Mesodermal cell (in vitro differentiated cells): ENCODE data around the gene SAPCD1. TPM values are rescaled to one million over a fixed set of nuclear protein-coding genes. Genes with fewer than 3 reads are reported as not detected.

ENCODE experiments used
- H3K27ac ChIP-seq: 2 replicates; pipeline ENCODE4 v1.7.0; 2013; ENCODE audit warnings: mild to moderate bottlenecking, low read depth, low read length, moderate library complexity; ENCODE audit not compliant: severe bottlenecking
- H3K36me3 ChIP-seq: 2 replicates; pipeline ENCODE4 v1.7.1; 2013; ENCODE audit warnings: mild to moderate bottlenecking, low read length, moderate library complexity; ENCODE audit not compliant: control insufficient read depth, insufficient read depth
- H3K4me1 ChIP-seq: one replicate; pipeline ENCODE4 v1.7.1; 2013; ENCODE audit warnings: mild to moderate bottlenecking, low read length; ENCODE audit not compliant: insufficient read depth, control insufficient read depth, poor library complexity, severe bottlenecking
- H3K4me3 ChIP-seq: 2 replicates; pipeline ENCODE4 v1.7.0; 2013; ENCODE audit warnings: low read length, control low read depth, mild to moderate bottlenecking; ENCODE audit not compliant: insufficient read depth, poor library complexity, severe bottlenecking; ENCODE audit errors: extremely low read depth
- H3K9me3 ChIP-seq: 2 replicates; pipeline ENCODE4 v1.7.1; 2013; ENCODE audit warnings: mild to moderate bottlenecking, low read length, moderate library complexity; ENCODE audit not compliant: control insufficient read depth
- WGBS, 2 experiments: methylation state at CpG; one replicate each; pipeline ENCODE4 v1.1.5; 2013; ENCODE audit warnings: missing lambda C conversion rate in 2 of 2; ENCODE audit not compliant: insufficient coverage in 2 of 2; 5-methylcytosine and 5-hydroxymethylcytosine counted together
- polyA plus RNA-seq, 2 experiments: library from polyadenylated mRNA; stranded (reverse); fragments of 50-300 nt; gene quantifications; one replicate each; pipeline ENCODE4 v1.2.3, GENCODE V29; 2013

SAPCD1 gene
- polyA plus RNA-seq (2013, experiment 1 of 2): 4.5 TPM
- polyA plus RNA-seq (2013, experiment 2 of 2): 3.9 TPM

DNA sequence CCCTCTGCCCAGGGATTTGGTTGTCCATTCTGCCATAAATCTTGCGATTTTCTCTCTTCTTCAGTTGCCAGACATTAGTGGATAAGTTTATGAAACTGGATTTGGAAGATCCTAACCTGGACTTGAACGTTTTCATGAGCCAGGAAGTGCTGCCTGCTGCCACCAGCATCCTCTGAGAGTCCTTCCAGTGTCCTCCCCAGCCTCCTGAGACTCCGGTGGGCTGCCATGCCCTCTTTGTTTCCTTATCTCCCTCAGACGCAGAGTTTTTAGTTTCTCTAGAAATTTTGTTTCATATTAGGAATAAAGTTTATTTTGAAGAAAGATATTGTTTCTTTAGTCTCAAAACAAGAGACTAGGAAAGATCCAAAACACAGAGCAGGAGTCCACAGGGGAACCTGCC lies at the start of gene SAPCD1:
TSS of gene SAPCD1 (plus strand) at position 301 of the 400 bp plus-strand sequence. CDS start 399 bp downstream, outside the sequence.
- no peaks in the 10 kb centered on the region for H3K9me3 ChIP-seq
- WGBS, 2 experiments: 78 to 83% methylated on average over 1 to 2 of the region's 4 CpGs
- peak within 1 kb of the TSS; percentile 87 for H3K27ac ChIP-seq
- peaks cover 18% of the 10 kb centered on the region for H3K4me1 ChIP-seq
- H3K4me3 ChIP-seq: no peak within 1 kb of the TSS
- H3K36me3 ChIP-seq: peaks cover 30% of the 10 kb centered on the region

DNA sequence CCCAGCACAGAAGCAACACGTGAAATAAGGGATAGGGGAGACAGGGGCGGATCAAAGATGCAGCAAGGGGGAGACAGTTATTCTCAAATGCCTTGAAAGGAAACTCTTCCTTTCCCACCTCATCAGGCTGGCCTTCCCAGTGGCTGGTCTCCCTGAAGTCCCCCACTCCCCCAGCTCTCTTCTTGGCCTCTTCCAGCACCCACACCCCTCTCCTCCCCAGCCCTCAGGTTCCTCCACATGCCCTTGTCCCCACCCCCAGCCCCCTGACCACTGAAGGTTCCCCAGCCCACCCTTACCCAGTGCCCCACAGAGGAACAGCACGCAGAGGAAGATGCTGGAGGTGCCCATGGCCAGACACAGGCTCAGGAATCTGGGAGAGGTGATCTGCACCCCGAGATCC lies 49.0 kb upstream of the SAPCD1 start:
- no peak overlapping the region for H3K4me3 ChIP-seq
- H3K9me3 ChIP-seq: no peaks in the 10 kb centered on the region
- peaks cover 21% of the 10 kb centered on the region for H3K4me1 ChIP-seq
- H3K36me3 ChIP-seq: no peaks in the 10 kb centered on the region
- H3K27ac ChIP-seq: peak overlapping the region; percentile 72
- WGBS, 2 experiments: 68 to 79% methylated on average over 3 of the region's 4 CpGs

DNA sequence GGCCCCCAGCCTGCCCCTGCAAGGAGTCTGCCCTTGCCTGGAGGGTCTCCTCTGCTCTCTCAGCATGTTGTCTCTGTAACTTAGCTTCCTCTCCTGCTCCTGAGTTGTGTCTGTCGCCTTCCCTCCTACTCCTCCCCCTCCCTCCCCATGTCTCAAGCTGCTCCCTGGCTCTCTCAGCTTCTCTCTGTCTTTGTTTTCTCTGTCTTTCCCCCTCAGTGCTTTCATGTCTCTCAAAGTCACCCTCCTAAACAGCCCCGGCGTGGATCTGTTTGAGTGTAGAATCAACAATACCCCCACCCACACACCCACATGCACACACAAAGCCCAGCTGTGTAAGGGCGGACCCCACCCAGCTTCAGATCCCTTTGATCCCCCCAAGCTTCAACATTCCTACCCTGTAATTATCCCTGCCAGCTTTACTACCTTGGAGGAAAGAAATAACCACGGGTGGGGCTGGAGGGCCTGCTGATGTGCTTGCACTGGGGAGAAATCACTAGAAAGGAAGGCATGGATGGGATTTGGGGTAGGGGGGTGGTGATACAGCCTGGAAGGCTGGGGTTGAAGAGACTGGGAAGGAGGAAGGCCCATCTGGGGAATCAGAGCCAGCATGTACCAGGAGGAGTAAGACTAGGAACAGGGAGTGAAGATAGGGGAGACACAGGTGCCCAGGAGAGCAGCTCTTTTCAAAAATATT lies 48.3 kb upstream of the SAPCD1 start:
- H3K36me3 ChIP-seq: no peaks in the 10 kb centered on the region
- peak overlapping the region; percentile 72 for H3K27ac ChIP-seq
- H3K4me3 ChIP-seq: no peak overlapping the region
- H3K9me3 ChIP-seq: no peaks in the 10 kb centered on the region
- peaks cover 21% of the 10 kb centered on the region for H3K4me1 ChIP-seq
- WGBS, 2 experiments: 9 to 15% methylated on average over 3 to 4 of the region's 5 CpGs

DNA sequence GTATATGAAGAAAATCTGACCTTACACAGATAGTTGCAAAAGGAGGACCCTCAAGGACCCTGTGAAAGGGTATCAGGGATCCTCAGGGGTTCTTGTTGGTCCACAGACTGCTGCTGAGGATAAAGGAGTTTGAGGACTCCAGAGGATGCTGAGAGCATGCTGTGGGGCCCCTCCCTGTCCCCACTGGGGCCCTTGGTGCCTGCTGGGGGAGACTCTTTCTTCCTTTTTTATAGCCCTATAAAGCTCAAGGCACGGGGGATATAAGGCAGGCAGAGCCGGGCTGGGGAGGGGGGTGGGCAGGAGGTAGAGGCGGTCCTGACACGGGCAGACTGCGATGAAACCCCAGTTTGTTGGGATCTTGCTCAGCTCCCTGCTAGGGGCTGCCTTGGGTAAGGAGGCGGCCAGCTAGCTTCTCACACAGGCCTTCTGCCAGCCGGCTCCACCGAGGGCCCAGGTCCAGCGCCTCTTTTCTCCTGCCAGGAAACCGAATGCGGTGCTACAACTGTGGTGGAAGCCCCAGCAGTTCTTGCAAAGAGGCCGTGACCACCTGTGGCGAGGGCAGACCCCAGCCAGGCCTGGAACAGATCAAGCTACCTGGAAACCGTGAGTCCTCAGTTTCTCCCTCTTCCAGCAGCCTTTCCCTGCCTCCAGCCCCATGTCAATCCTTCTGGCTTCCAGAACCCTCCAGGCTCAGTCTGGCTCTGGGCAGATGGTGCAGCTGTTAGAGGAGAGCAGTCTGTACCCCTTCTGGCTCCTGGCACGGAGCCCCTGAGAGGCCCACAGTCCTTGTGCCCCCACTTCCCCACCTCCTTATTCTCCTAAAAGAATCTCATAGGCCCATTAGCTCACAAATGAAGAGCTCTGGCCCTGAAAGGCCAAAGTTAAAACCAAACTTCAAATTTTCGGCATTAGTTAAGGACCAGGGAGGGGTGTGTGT lies 47.2 kb upstream of the SAPCD1 start, which contains the start of gene LY6G6D:
TSS of gene LY6G6D (plus strand) at position 327 of the 937 bp plus-strand sequence. CDS start at position 335, 8 bp downstream.
- H3K4me1 ChIP-seq: peaks cover 21% of the 10 kb centered on the region
- no peaks in the 10 kb centered on the region for H3K9me3 ChIP-seq
- H3K27ac ChIP-seq: peak within 1 kb of the TSS; percentile 72
- WGBS, 2 experiments: 50 to 68% methylated on average over 13 to 14 of the region's 16 CpGs
- no peak within 1 kb of the TSS for H3K4me3 ChIP-seq
- no peaks in the 10 kb centered on the region for H3K36me3 ChIP-seq

DNA sequence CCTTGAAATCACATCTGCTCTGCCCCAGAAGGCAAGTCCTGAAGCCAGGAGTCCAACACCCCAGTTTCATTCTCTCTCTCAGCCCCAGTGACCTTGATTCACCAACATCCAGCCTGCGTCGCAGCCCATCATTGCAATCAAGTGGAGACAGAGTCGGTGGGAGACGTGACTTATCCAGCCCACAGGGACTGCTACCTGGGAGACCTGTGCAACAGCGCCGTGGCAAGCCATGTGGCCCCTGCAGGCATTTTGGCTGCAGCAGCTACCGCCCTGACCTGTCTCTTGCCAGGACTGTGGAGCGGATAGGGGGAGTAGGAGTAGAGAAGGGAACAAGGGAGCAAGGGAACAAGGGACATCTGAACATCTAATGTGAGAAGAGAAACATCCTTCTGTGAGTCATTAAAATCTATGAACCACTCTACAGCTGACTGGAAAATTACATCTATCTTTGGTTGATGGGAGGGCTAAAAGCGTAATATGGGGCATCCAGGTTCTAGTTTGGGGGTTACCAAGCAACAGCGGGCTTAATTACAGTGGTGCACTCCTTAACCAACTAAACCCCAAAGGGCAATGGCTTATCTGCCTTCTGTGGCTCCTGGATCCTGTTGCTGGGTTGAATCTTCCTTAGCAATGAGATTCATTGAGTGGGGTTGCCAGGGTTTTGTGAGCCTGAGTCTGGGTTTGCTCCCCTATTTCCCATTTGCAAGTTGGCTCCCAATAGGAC lies 44.8 kb upstream of the SAPCD1 start:
- H3K27ac ChIP-seq: no peak overlapping the region
- H3K4me1 ChIP-seq: peaks cover 17% of the 10 kb centered on the region
- WGBS, 2 experiments: 73 to 74% methylated on average over 6 to 9 of the region's 10 CpGs
- H3K4me3 ChIP-seq: no peak overlapping the region
- no peaks in the 10 kb centered on the region for H3K9me3 ChIP-seq
- H3K36me3 ChIP-seq: no peaks in the 10 kb centered on the region

DNA sequence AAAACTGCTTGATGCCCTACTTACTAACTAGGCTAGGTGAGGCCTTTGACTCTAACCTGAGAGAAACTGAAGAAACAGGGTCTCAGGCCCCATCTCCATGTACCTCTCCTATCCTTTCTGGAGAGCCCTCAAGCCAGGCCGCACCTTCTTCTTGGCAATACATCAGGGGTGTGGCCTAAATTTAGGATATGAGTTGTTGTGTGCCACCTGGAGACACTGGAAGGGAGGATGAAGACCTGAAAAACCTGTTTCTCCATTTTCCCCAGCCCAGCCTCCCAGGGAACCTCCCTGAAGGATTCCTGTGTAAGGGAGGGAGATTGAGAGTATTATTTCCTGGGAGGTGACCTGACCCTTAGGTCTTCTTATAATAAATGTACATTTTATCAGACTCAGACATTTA lies 44.2 kb upstream of the SAPCD1 start:
- no peak overlapping the region for H3K27ac ChIP-seq
- no CpG with 5 or more reads among the region's 1 CpG for WGBS, 2 experiments

DNA sequence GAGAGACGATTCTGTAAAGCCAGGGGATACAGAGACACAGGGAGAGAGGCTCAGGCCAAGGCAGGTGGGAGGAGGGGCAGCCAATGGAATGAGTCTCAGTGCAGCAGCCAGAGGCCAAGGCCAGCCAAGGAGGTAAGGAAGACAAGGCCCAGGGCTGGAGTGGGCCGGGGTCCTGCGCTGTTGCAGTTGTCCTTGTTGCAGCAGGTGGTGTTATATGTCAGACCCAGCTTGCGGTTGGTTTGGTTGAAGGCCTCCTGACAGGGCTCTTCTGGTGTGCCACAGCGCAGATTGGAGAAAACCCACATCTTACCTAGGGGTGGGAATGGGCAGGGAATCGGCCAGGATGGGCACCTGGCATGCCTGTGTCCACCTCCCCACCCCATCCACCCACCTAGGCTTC lies 43.5 kb upstream of the SAPCD1 start:
- H3K9me3 ChIP-seq: no peaks in the 10 kb centered on the region
- no peak overlapping the region for H3K27ac ChIP-seq
- H3K4me3 ChIP-seq: no peak overlapping the region
- WGBS, 2 experiments: 93 to 98% methylated on average over 4 of the region's 6 CpGs
- H3K4me1 ChIP-seq: peaks cover 5% of the 10 kb centered on the region
- peaks cover 2% of the 10 kb centered on the region for H3K36me3 ChIP-seq

More for the DNA sequence above, 44.2 kb upstream of the SAPCD1 start:
- H3K4me1 ChIP-seq: peaks cover 13% of the 10 kb centered on the region
- no peaks in the 10 kb centered on the region for H3K9me3 ChIP-seq
- no peak overlapping the region for H3K4me3 ChIP-seq
- peaks cover 2% of the 10 kb centered on the region for H3K36me3 ChIP-seq

DNA sequence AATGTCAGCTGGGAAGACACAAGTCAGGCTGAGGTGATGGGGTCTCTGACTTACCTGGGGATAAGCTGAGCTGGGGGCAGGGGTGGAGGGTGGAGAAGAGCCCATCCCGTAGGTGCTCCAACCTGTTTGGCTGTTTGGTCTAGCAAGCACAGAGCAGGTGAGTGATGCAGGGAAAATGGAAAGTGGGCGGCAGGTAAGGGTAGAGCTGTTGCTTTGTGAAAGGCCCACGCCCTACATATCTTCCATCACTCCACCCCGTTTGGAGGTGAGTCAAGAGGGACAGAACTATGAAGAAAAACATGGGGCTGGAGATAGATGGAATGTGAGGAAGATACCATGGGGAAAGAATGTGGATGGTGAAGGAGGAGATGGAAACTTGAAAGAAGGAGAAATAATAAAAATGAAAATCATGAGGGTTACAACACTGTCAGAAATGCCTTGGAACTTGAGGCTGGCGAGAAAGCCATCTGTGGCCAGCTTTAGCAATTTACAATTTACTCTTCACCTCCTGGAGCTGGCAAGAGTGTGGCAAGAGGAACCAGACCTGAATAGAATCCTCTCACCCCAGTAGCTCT lies 42.2 kb upstream of the SAPCD1 start:
- Histone ChIP-seq H3K4me1 (no peaks in the 10 kb centered on the region), H3K9me3 (no peaks in the 10 kb centered on the region), H3K36me3 (peaks cover 11% of the 10 kb centered on the region), H3K4me3 (no peak overlapping the region), H3K27ac (no peak overlapping the region)
- 82 to 98% methylated on average over 4 to 5 of the region's 5 CpGs for WGBS, 2 experiments

DNA sequence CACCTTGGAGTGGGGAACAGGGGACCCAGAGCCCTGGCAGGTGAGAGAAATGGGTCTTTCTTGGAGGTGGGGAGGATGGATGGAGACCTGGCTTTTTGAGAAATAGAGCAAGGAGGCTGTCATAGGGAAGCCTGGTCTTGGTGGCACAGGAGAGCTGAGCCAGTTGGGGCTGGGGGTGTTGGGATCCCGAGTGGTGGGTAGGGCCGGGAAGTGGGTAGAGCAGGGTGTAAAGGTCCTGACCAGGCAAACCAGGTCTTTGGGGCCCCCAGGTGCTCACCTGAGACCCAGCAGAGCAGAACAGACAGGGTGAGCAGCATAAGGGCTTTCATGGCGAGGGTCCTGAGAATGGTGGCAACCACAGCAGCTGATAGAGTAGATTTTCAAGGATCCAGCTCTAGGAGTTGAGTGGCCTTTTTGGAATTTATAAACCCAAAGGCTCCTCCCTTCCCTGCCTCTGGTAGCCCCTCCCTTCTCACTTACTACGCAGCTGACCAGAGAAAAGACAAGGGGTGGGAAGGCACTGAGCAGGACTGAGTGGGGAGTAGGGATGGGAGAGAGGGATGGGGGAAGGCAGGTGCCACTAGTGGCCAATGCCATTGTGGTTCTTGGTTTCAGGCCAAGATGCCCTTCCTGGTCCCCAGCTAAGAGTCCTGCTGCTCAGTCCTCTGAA lies 41.0 kb upstream of the SAPCD1 start, which contains the start of gene LY6G6C:
TSS of gene LY6G6C (minus strand) at position 396 of the 670 bp plus-strand sequence. CDS start at position 329, 67 bp downstream.
- Histone ChIP-seq H3K4me1 (no peaks in the 10 kb centered on the region), H3K4me3 (no peak within 1 kb of the TSS), H3K36me3 (peaks cover 23% of the 10 kb centered on the region), H3K9me3 (no peaks in the 10 kb centered on the region), H3K27ac (no peak within 1 kb of the TSS)
- WGBS, 2 experiments: 100% methylated on average over 1 of the region's 4 CpGs
